Pulmonary artery endothelial cell (primary cell): Measurements from ENCODE around the gene RIC3. TPM values are rescaled to one million over a fixed set of nuclear protein-coding genes. Genes with fewer than 3 reads are reported as not detected.

Experiments
- DNase-seq: peaks from one replicate; pipeline ENCODE4 v3.0.0-alpha.2; 2011; ENCODE audit warnings: low read depth, low spot score
- total RNA-seq: library from RNA; depleted of rRNA; stranded (reverse); fragments of >200 nt; gene quantifications from 2 replicates; pipeline ENCODE4 v1.2.3, GENCODE V29; 2014

RIC3 gene
- total RNA-seq, 1 donor from 2014 or later, result under 0.01 TPM

GRCh38 chr11:8103909-8104308, 64.9 kb downstream of the RIC3 start:
- no peak for DNase-seq

- DNase-seq, result no peak
Observed at GRCh38 chr11:8102965-8103364, 65.9 kb downstream of the RIC3 start.

DNA sequence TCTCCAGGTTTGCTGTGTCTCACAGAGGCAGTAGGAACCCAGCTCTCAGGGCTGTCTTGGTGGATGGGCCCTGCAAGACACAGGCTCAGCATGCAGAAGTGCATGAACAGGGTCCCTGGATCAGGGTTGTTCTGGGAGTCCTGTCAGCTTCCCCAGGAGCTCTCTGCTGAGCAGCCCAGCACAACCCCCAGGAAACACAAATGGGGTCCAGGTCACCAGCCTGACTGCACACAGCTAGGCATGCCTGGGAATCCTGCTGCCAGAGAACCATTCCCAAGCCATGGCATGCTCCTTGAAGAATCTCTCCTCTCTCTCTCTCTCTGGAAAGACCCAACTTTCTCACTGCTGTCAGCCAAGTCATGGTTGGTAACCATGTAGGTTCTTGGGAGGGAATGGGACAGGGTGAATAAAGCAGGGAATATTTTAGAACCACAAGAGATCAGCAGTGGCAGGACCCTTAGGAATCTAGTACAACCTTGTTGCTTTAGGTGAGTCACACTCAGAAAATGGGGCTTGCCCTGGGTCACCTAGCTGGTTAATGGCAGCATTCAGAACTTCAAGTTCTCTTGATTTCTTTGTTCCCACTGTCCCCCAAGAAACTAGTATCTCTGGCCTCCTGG, 66.4 kb downstream of the RIC3 start:
- no peak for DNase-seq

GRCh38 chr11:8101421-8101820, 67.4 kb downstream of the RIC3 start:
- DNase-seq, result no peak

DNA sequence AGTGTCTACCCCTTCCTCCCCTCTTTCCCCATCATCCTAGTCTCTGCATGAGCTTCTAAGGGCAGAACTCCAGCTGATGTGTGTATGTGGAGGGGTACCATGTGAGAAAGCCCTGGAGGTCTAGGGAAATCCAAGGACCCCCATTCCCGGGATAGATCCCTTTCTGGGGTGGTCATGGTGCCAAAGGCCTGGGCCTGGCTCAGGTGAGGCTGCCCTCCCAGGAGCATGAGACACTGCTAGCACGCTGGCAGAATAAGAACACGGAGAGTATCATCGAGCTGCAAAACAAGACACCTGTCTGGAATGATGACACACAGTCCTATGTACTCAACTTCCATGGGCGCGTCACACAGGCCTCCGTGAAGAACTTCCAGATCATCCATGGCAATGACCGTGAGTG, 68.2 kb downstream of the RIC3 start:
- no peak for DNase-seq

DNA sequence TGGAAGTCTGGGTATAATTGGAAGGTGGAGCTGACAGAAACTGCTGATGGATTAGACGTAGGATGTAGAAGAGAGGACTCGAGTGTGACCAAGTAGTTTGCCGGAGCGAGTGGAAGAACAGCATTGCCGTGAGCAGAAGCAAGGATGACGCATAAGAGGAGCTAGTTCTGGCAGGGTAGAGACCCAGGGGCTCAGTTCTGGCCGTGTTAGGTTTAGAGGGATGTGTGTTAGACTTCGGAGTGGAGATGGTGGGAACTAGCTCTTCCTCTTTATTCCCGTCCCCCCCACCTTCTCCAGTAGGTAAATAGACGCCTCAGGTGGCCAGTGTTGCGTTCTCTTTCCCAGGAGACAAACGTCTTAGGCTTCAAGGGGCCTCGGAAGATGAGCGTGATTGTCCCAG, 68.7 kb downstream of the RIC3 start:
- DNase-seq, result no peak

DNA sequence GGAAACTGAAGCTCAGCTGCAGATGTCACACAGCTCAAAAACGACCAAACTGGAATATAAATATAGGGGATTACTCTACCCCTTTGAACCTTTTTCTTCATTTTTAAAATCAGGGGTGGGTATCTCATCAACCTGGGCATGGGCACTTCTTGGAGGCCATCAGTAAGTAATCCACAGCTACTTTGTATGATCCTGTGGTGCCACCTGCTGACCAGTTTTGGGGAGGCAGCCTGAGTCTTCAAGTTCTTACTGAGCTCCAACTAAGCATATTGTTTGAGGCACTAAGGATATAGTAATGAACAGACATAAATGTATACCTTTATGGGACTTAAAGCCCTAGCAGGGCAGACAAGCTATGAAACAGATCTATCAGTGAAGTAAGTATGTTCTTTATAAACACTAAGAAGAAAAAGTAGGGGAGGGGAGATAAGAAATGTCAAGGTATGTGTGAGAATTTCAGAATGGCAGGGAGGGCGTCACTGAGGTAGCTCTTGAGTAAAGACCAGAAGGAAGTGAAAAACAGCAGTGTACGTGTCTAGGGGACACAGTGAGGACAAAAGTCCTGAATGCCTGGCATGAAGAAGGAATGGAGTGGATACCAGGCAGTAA, 69.4 kb downstream of the RIC3 start:
- peak; percentile 51 for DNase-seq

DNA sequence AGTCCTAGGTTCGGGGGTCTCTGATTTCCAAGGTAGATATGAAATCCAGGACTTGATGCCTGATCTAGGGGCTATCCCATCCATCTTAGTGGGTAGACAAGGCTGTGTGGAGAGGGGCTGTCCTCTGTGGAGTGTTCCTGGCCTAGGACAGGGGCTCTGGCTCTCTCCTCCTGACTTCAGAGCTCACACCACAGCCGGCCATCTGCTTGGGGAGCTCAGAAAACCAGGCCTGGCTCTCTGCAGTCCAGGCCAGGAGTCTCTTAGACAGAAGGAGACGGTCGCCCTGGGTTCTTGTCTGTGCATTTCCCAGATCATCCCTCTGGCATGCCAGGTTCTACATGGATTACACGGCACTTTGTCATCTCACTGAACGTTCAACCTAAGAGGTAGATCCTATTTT, 69.9 kb downstream of the RIC3 start:
- no peak for DNase-seq

GRCh38 chr11:8098361-8098760, 70.5 kb downstream of the RIC3 start:
- DNase-seq, result no peak

DNA sequence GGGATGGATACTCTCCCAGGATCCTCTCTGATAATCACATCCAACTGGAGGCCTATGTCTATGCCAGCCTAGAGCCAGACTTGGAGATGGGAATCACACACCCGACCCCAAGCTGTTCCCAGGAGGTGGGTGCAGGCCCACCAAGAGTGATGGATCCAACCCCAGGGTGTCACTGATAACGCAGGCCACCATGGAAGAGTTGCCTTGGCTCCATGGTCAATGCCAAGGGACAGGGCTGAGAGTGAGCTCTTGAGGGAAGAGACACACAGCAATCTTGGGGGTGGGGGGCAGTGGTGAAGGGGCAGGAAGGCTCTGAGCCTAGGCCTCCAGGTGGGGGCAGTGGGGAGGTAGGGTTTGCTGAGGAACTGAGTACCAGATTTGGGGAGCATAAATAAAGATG, 70.9 kb downstream of the RIC3 start:
- DNase-seq, result no peak

- no peak for DNase-seq
Observed at GRCh38 chr11:8097468-8097867, 71.4 kb downstream of the RIC3 start.

- DNase-seq, result no peak
Observed at GRCh38 chr11:8097062-8097461, 71.8 kb downstream of the RIC3 start.

- no peak for DNase-seq
Observed at GRCh38 chr11:8096575-8096974, 72.2 kb downstream of the RIC3 start.

DNA sequence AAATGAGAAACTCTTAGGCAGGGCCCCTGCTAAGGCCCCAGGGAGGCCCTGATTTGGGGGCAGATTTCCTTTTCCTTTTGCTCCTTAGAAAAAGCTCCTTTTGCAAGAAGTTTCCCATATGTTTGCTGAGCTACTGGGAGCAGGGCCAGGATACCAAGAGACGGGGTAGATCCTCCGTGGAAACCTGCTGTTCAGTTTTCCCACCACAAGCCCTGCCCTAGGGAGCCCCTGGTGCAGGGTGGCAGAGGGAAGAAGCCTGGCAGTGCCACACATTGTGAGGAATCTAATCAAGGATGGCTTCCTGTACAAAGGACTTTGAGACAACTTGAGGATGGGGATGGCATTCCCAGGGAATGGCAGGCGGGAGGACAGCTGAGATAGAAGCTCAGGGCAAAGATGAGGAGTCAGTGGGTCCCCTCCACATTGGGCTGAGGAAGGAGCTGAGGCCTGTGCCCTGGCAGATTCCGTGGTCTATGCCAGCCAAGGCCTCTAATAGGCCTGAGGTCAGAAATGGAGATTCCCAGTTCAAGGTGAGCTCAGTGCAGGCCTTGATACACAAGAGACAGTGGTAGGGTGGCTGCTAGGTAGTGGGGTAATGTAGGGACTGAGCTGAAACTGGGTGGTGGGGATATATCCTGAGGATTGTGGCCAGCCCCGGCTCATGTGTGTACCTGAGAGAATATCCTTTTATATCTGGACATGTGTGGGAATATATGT, 72.9 kb downstream of the RIC3 start:
- DNase-seq, result no peak

DNA sequence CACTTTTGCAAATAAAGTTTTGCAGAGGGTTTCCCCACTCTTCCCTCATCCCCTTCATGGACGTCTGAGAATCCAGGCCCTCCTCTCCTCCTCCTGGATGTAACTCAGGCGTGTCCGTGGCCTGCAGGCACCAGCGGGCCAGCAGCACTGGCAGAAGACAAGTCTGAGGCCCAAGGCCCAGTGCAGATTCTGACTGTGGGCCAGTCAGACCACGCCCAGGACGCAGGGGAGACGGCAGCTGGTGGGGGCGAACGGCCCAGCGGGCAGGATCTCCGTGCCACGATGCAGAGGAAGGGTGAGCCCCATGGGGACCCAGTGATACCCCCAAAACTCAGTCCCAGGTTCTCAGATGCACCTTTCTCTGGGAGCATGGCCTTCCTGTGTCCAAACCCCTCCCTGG, 73.5 kb downstream of the RIC3 start:
- DNase-seq, result no peak

GRCh38 chr11:8094656-8095055, 74.2 kb downstream of the RIC3 start:
- no peak for DNase-seq

- DNase-seq, result no peak
Observed at GRCh38 chr11:8093931-8094575, 74.8 kb downstream of the RIC3 start.

GRCh38 chr11:8092587-8093424, 76.0 kb downstream of the RIC3 start:
- DNase-seq, result peak; percentile 20

DNA sequence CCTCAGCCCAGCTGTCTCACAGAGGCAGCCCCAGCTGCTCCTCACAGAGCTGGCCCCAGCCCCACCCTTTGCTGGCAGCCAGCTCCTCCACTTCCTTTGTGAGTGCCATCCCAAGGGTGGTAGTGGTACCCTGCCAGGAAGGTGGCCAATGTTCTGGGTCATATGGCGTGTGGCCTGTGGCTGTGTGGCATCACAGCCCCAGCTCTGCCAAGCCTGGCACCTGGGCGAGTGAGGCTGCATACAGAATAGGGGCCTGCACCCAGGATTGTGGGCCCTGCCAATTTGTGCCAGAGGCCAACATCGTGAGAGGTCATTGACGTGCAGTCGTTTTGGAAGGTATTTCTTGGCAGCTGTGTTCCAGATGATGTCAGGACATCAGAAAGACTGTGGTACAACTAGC, 77.1 kb downstream of the RIC3 start:
- no peak for DNase-seq

- no peak for DNase-seq
Observed at GRCh38 chr11:8090756-8091155, 78.1 kb downstream of the RIC3 start.

DNA sequence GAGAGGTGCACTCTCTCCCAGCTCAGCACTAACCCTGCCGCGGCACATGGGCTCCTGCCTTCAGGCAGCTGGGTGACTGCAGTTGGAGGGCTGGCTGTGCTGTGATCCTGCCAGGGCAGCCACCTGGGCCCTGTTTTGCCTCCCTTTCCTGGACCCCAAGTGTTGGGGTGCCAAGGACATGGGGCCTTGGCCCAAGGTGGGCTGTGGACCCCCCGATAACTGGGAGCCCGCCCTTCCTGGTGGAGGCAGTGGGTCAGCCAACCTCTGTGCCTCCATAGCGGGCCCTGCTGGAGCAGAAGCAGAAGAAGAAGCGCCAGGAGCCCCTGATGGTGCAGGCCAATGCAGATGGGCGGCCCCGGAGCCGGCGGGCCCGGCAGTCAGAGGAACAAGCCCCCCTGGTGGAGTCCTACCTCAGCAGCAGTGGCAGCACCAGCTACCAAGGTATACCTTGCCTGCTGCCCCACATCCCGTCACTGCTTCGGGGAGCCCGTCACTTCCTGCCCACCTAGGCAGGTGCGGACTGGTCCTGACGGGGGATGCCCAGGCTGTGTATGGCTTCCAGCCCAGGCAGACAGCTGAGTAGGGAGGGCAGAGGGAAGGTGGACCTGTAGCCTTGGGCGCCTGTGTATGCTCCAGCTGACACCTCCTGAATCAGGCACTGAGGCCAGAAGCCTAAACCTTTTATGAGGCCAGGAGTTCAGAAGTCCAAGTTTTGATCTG, 78.9 kb downstream of the RIC3 start:
- no peak for DNase-seq
